Endothelial cell of umbilical vein (primary cell): ENCODE data around the gene VPS16. TPM values are rescaled to one million over a fixed set of nuclear protein-coding genes. Genes with fewer than 3 reads are reported as not detected.

Source experiments
- BruUV-seq: library from RNA; stranded (reverse); fragments of 400-500 nt; replicated peaks from 2 replicates; lab custom pipeline; 2021; lab: Mats Ljungman, UMichigan
- CTCF ChIA-PET: fragments of 300-600, 350-600 bp; sonication (Branson Sonifier 250); formaldehyde crosslinking; loops from one replicate; lab custom pipeline; 2021; ENCODE audit warnings: antibody characterized with exemption, inconsistent platforms; lab: Charles Lee
- POLR2A ChIA-PET: fragments of 300-600, 350-600 bp; sonication (Branson Sonifier 250); formaldehyde crosslinking; loops from one replicate; lab custom pipeline; 2021; ENCODE audit warnings: antibody characterized with exemption, inconsistent platforms; lab: Charles Lee
- DNase-seq: peaks from one replicate; pipeline ENCODE4 v3.0.0-alpha.2; 2011; ENCODE audit warnings: low read depth, low spot score
- FAIRE-seq: peaks from 2 replicates; lab custom pipeline; 2011; peaks lifted over from hg19 to GRCh38; lab: Jason Lieb, UNC
- H2AFZ ChIP-seq: 2 replicates; pipeline ENCODE4 v1.6.0; 2012; ENCODE audit warnings: low read depth, low read length, control low read depth, inconsistent platforms
- H3K27ac ChIP-seq: 2 replicates; pipeline ENCODE4 v1.5.1; 2011; ENCODE audit warnings: low read depth, mild to moderate bottlenecking, control low read depth, low read length, moderate library complexity; ENCODE audit not compliant: insufficient read depth
- H3K27me3 ChIP-seq, 2 experiments: 2 replicates each; pipeline versions ENCODE4 v1.6.0 to v1.6.1; 2011; ENCODE audit warnings: low read length in 2 of 2, mixed read lengths in 1 of 2; ENCODE audit not compliant: control insufficient read depth in 2 of 2, insufficient read depth in 2 of 2
- H3K36me3 ChIP-seq, 2 experiments: 2 replicates in 1 of 2; 3 replicates in 1 of 2; pipeline ENCODE4 v1.5.1; 2011; ENCODE audit warnings: low read length in 2 of 2, mild to moderate bottlenecking in 1 of 2, moderate library complexity in 1 of 2; ENCODE audit not compliant: control insufficient read depth in 2 of 2, insufficient read depth in 2 of 2; ENCODE audit errors: extremely low read depth in 1 of 2
- H3K4me1 ChIP-seq: 3 replicates; pipeline ENCODE4 v1.5.1; 2011; ENCODE audit warnings: mild to moderate bottlenecking, low read length; ENCODE audit not compliant: control insufficient read depth, insufficient read depth; ENCODE audit errors: extremely low read depth
- H3K4me2 ChIP-seq: 2 replicates; pipeline ENCODE4 v1.6.1; 2011; ENCODE audit warnings: low read length, control low read depth, mixed read lengths; ENCODE audit not compliant: insufficient read depth
- H3K4me3 ChIP-seq, 3 experiments: fragments of 200-600 bp in 1 of 3; sonication (generic), shearing (Covaris generic) in 1 of 3; replicated peaks in 1 of 3; 2 replicates each; pipeline ENCODE4 v1.5.1; 2011 to 2016; ENCODE audit warnings: control low read depth in 3 of 3, low read length in 3 of 3, mild to moderate bottlenecking in 2 of 3, inconsistent platforms in 1 of 3, low read depth in 1 of 3, moderate library complexity in 1 of 3; ENCODE audit not compliant: insufficient read depth in 1 of 3
- H3K79me2 ChIP-seq: 2 replicates; pipeline ENCODE4 v1.6.0; 2012; ENCODE audit warnings: low read length, inconsistent platforms; ENCODE audit not compliant: control insufficient read depth, insufficient read depth
- H3K9ac ChIP-seq: replicated peaks from 2 replicates; pipeline ENCODE3; 2011; ENCODE audit warnings: low read length, control low read depth; ENCODE audit not compliant: insufficient read depth; ENCODE audit errors: extremely low read depth
- H3K9me1 ChIP-seq: replicated peaks from 3 replicates; pipeline ENCODE4 v1.6.0; 2011; ENCODE audit warnings: mild to moderate bottlenecking, low read length; ENCODE audit not compliant: control insufficient read depth, insufficient read depth; ENCODE audit errors: extremely low read depth
- H3K9me3 ChIP-seq: replicated peaks from 2 replicates; pipeline ENCODE4 v1.5.1; 2012; ENCODE audit warnings: low read length, inconsistent platforms; ENCODE audit not compliant: control insufficient read depth, insufficient read depth
- H4K20me1 ChIP-seq: replicated peaks from 2 replicates; pipeline ENCODE3; 2011; ENCODE audit warnings: mild to moderate bottlenecking, low read length; ENCODE audit not compliant: control insufficient read depth, insufficient read depth; ENCODE audit errors: extremely low read depth
- EZH2 ChIP-seq: IDR thresholded peaks from 2 replicates; pipeline ENCODE4 v1.6.1; 2012; ENCODE audit warnings: borderline replicate concordance, low read depth, mild to moderate bottlenecking, moderate library complexity, low read length, inconsistent platforms; ENCODE audit not compliant: severe bottlenecking
- FOS ChIP-seq: IDR thresholded peaks from 2 replicates; pipeline ENCODE4 v1.6.1; 2011; ENCODE audit warnings: mild to moderate bottlenecking, low read length, moderate library complexity, borderline replicate concordance; ENCODE audit not compliant: insufficient read depth
- GATA2 ChIP-seq: IDR thresholded peaks from 2 replicates; pipeline ENCODE4 v1.7.0; 2011; ENCODE audit warnings: low read depth, mild to moderate bottlenecking, moderate library complexity, mixed read lengths, low read length; ENCODE audit not compliant: insufficient read length, insufficient read depth
- JUN ChIP-seq: IDR thresholded peaks from 2 replicates; pipeline ENCODE4 v1.6.1; 2011; ENCODE audit warnings: borderline replicate concordance, low read depth; ENCODE audit not compliant: insufficient read length, insufficient read depth
- MAX ChIP-seq: IDR thresholded peaks from 2 replicates; pipeline ENCODE4 v1.6.1; 2011; ENCODE audit not compliant: insufficient read depth, insufficient read length
- MYC ChIP-seq: IDR thresholded peaks from one replicate; pipeline ENCODE4 v1.6.1; 2011; ENCODE audit warnings: mild to moderate bottlenecking, low read depth, low read length
- POLR2A ChIP-seq: IDR thresholded peaks from 2 replicates; pipeline ENCODE4 v1.6.1; 2012; ENCODE audit warnings: low read depth, mild to moderate bottlenecking, control low read depth, low read length
- POLR2AphosphoS5 ChIP-seq: IDR thresholded peaks from 2 replicates; pipeline ENCODE4 v1.6.1; 2012; ENCODE audit warnings: low read depth, mild to moderate bottlenecking, control low read depth, low read length, moderate library complexity; ENCODE audit not compliant: insufficient read depth
- dilution Hi-C: fragments of 300-500 bp; cut with MboI; formaldehyde crosslinking; loops from one replicate; pipeline ENCODE4 v1.15.0; 2019; ENCODE audit warnings: low sequenced_read_pairs; ENCODE audit not compliant: extremely low pct_ligation_motif_present
- intact Hi-C: fragments of 100-400 bp; cut with micrococcal nuclease; formaldehyde crosslinking; loops from one replicate; pipeline ENCODE4 v1.10.0; 2022
- polyA plus RNA-seq, 4 experiments: library from polyadenylated mRNA; depleted of rRNA in 3 of 4; stranded (reverse) in 3 of 4; unstranded in 1 of 4; fragments of >200 nt; gene quantifications; 2 replicates each; pipeline versions ENCODE4 v1.2.1 to v1.2.3, GENCODE V29; 2011 to 2012; ENCODE audit warnings: missing spikeins in 1 of 4
- total RNA-seq: library from RNA; stranded (reverse); gene quantifications from 2 replicates; pipeline ENCODE4 v1.2.3, GENCODE V29; 2021
- TF ChIP-seq, protein P1 (sequence below), 2 donors: IDR thresholded peaks; 1 replicate in 1 of 2; 2 replicates in 1 of 2; pipeline ENCODE4 v1.5.1; 2011; ENCODE audit warnings: low read length in 2 of 2, mild to moderate bottlenecking in 2 of 2, moderate library complexity in 2 of 2, control low read depth in 1 of 2, inconsistent platforms in 1 of 2, low read depth in 1 of 2; ENCODE audit not compliant: insufficient read depth in 1 of 2; ENCODE audit errors: extremely low read depth in 1 of 2

The VPS16 gene
- total and polyA plus RNA-seq, 2 donors (not counting 3 experiments of a cell fraction or from before 2014, with no cell fraction given): 37.6 to 42.3 TPM

DNA sequence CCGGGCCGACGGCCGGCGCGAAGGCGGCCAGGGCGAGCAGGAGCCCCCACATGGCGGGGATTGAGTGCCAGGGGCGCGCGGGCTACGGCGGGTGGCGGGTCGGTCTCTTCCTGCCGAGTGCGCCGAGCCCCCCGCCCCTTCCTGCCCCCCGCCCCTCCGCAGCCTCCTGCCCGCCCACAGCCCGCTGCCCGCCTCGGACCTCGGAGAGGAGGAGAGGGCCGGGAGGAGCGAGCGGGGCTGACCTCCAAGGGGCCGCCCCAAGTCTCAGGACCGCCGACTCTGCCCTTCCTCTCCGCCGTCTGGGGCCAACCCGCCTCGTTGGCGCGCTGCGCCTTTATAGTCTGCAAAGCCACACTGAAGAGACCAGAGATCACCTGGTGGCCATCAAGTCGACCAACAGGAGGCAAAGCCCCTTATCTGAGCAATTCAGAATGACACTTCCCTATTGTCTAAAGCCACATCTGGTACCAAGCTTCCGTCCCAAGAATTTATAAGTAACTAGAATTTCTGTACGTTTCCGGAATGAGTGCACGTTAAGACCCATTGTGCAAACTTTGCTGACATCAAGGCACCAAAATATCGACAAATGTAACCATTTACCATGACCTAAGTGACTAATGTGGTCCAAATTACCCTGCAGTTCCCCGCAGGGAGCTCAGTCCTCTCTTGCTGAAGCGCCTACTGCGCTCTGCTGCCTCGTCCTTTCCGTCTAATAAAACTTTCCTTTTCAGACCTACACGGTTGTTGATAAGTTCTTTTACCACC, 39.8 kb upstream of the VPS16 start, which contains the start of gene CPXM1:
CPXM1 (minus strand) TSS at position 107 of the 765 bp plus-strand sequence; CDS start at position 52, 55 bp downstream.
- POLR2A ChIA-PET: no interaction called here
- Histone ChIP-seq H3K27ac (no peak within 1 kb of the TSS), H4K20me1 (no peaks in the 10 kb centered on the region), H3K9me1 (no peaks in the 10 kb centered on the region), H3K4me3 (peak within 1 kb of the TSS in 2 of 3 experiments; percentile 8 to 52), H3K4me2 (peak within 1 kb of the TSS; percentile 33), H2AFZ (peak within 1 kb of the TSS; percentile 62), H3K79me2 (no peaks in the 10 kb centered on the region), H3K27me3 (peaks cover 48 to 59% of the 10 kb centered on the region in 2 experiments), H3K4me1 (peaks cover 6% of the 10 kb centered on the region), H3K9me3 (no peaks in the 10 kb centered on the region), H3K36me3 (no peaks in the 10 kb centered on the region), H3K9ac (no peak within 1 kb of the TSS)
- DNase-seq: peak; percentile 26
- BruUV-seq: no TSS peak
- dilution Hi-C loops: no loop called here
- CTCF ChIA-PET: interaction anchor here (0.7 to 2.6 kb wide), 3 partner anchors 10 to 51 kb away, joined by 3 to 6 read pairs (median 5); no protein-coding TSS in a partner anchor
- intact Hi-C loops: no loop called here
- FAIRE-seq: no peak
- TF ChIP-seq JUN (peak; percentile 15), GATA2 (no peak), EZH2 (peak; percentile 2), FOS (no peak), MAX (no peak), MYC (no peak), POLR2AphosphoS5 (no peak), POLR2A (no peak)
- TF ChIP-seq, protein P1, sequence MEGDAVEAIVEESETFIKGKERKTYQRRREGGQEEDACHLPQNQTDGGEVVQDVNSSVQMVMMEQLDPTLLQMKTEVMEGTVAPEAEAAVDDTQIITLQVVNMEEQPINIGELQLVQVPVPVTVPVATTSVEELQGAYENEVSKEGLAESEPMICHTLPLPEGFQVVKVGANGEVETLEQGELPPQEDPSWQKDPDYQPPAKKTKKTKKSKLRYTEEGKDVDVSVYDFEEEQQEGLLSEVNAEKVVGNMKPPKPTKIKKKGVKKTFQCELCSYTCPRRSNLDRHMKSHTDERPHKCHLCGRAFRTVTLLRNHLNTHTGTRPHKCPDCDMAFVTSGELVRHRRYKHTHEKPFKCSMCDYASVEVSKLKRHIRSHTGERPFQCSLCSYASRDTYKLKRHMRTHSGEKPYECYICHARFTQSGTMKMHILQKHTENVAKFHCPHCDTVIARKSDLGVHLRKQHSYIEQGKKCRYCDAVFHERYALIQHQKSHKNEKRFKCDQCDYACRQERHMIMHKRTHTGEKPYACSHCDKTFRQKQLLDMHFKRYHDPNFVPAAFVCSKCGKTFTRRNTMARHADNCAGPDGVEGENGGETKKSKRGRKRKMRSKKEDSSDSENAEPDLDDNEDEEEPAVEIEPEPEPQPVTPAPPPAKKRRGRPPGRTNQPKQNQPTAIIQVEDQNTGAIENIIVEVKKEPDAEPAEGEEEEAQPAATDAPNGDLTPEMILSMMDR (IDR thresholded peaks at IDR 0.05; ENCODE audit: extremely low read depth in 1 of 2, insufficient read depth in 1 of 2, low read depth in 1 of 2, low read length in 2 of 2): peak in 1 of 2 donors; percentile 2
